GM23248 (cell line): Measurements from ENCODE around the gene PRSS2. TPM values are rescaled to one million over a fixed set of nuclear protein-coding genes. Genes with fewer than 3 reads are reported as not detected.

Experiments used
- DNase-seq: peaks from one replicate; pipeline ENCODE4 v3.0.0-alpha.2; 2015
- H2AFZ ChIP-seq: fragments of 200-600 bp; sonication (generic); 2 replicates; pipeline ENCODE4 v1.6.1; 2016; ENCODE audit warnings: antibody characterized with exemption
- H3F3A ChIP-seq: fragments of 200-600 bp; sonication (generic); 2 replicates; pipeline ENCODE4 v1.6.1; 2016; ENCODE audit warnings: mild to moderate bottlenecking, antibody characterized with exemption, mixed run types; ENCODE audit not compliant: insufficient read depth
- H3K27ac ChIP-seq: fragments of 200-600 bp; sonication (generic); 2 replicates; pipeline ENCODE4 v1.5.1; 2016; ENCODE audit warnings: mild to moderate bottlenecking
- H3K27me3 ChIP-seq: fragments of 200-600 bp; sonication (generic); replicated peaks from 2 replicates; pipeline ENCODE4 v1.6.1; 2016; ENCODE audit warnings: mild to moderate bottlenecking; ENCODE audit not compliant: insufficient read depth
- H3K36me3 ChIP-seq: fragments of 200-600 bp; sonication (generic); 2 replicates; pipeline ENCODE4 v1.6.1; 2016; ENCODE audit warnings: low read depth, mild to moderate bottlenecking
- H3K4me1 ChIP-seq: fragments of 200-600 bp; sonication (generic); 2 replicates; pipeline ENCODE4 v1.6.1; 2016; ENCODE audit warnings: mild to moderate bottlenecking; ENCODE audit not compliant: insufficient read depth
- H3K4me2 ChIP-seq: fragments of 200-600 bp; sonication (generic); one replicate; pipeline ENCODE4 v1.6.1; 2016; ENCODE audit warnings: mild to moderate bottlenecking; ENCODE audit not compliant: unreplicated experiment
- H3K4me3 ChIP-seq: fragments of 200-600 bp; sonication (generic); 2 replicates; pipeline ENCODE4 v1.5.1; 2016; ENCODE audit warnings: mild to moderate bottlenecking
- H3K79me2 ChIP-seq: fragments of 200-600 bp; sonication (generic); 2 replicates; pipeline ENCODE4 v1.6.1; 2016; ENCODE audit warnings: mild to moderate bottlenecking; ENCODE audit not compliant: insufficient read depth
- H3K9ac ChIP-seq: fragments of 200-600 bp; sonication (generic); 2 replicates; pipeline ENCODE4 v1.6.1; 2016; ENCODE audit warnings: mild to moderate bottlenecking
- H3K9me2 ChIP-seq: fragments of 200-600 bp; sonication (generic); 2 replicates; pipeline ENCODE4 v1.6.1; 2016; ENCODE audit warnings: mixed run types, mild to moderate bottlenecking, moderate library complexity; ENCODE audit not compliant: insufficient read depth
- H3K9me3 ChIP-seq: fragments of 200-600 bp; sonication (generic); one replicate; pipeline ENCODE4 v1.6.1; 2017; ENCODE audit warnings: low read depth
- H4K20me1 ChIP-seq: fragments of 200-600 bp; sonication (generic); 2 replicates; pipeline ENCODE4 v1.6.0; 2016; ENCODE audit not compliant: insufficient read depth
- EZH2 ChIP-seq: fragments of 200-600 bp; sonication (generic); IDR thresholded peaks from 2 replicates; pipeline ENCODE4 v1.6.1; 2018; ENCODE audit warnings: antibody characterized with exemption, mild to moderate bottlenecking; ENCODE audit not compliant: insufficient read depth, poor library complexity, severe bottlenecking
- EZH2phosphoT487 ChIP-seq: fragments of 200-600 bp; sonication (generic); IDR thresholded peaks from 2 replicates; pipeline ENCODE4 v1.6.1; 2018; ENCODE audit warnings: antibody characterized with exemption, moderate library complexity, mild to moderate bottlenecking, low read depth; ENCODE audit not compliant: insufficient read depth
- WGBS, 2 experiments: methylation state at CpG; one replicate each; pipeline ENCODE4 v1.1.6; 2015 to 2017; ENCODE audit warnings: low lambda C conversion rate in 2 of 2, low coverage in 1 of 2; ENCODE audit errors: missing lambda C conversion rate in 2 of 2; 5-methylcytosine and 5-hydroxymethylcytosine counted together
- in situ Hi-C: fragments of 300-500 bp; cut with MboI; formaldehyde crosslinking; loops from 2 replicates; pipeline ENCODE4 v1.15.0; 2020
- polyA plus RNA-seq: library from polyadenylated mRNA; unstranded; fragments of >200 nt; fragmentation: Nextera tagmentation; extraction: Ambion mirVana; gene quantifications from 2 replicates; pipeline ENCODE4 v1.2.1, GENCODE V29; 2016
- total RNA-seq: library from RNA; depleted of rRNA; stranded (reverse); fragments of >200 nt; shearing (Covaris generic); gene quantifications from 2 replicates; pipeline ENCODE4 v1.2.3, GENCODE V29; 2014; rRNA removed

PRSS2 gene
- total RNA-seq = not detected in 2 replicates
- not detected in 2 replicates for polyA plus RNA-seq

DNA sequence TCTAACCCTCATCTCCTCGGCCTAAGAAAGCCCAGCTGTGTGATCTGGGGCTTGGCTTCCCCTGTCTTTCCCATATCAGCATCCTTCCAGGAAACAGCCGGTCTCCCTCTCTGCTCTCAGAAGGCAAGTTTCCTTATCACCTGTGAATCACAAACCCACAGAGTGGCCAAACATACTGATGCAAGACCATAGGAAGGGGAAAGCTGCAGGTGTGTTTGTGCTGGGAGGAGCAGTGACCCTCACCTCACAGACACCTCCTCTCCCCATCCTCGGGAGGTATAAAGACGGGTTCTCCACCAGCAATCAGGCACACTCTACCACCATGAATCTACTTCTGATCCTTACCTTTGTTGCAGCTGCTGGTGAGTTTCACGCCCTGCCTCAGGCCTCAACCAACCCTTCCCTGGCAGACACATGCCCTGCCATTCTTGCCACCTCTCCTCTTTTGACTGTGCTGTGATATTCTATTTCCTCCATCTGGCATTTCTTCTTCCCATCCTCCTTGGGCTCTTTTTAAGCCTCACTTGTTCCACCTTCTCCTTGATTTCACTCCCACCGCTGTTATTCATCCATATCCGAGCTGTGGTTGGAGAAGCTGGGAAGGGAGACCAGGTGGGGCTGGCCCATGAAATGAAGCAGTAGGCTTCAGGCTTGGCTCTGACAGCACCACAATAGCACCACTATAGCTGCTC, at the start of gene PRSS2:
Gene PRSS2 (plus strand): TSS at position 310 of the 692 bp plus-strand sequence. CDS start 13 bp downstream, at position 323.
- 56 to 68% methylated on average over 7 of the region's 7 CpGs for WGBS, 2 experiments
- TF ChIP-seq EZH2phosphoT487 = no peak

DNA sequence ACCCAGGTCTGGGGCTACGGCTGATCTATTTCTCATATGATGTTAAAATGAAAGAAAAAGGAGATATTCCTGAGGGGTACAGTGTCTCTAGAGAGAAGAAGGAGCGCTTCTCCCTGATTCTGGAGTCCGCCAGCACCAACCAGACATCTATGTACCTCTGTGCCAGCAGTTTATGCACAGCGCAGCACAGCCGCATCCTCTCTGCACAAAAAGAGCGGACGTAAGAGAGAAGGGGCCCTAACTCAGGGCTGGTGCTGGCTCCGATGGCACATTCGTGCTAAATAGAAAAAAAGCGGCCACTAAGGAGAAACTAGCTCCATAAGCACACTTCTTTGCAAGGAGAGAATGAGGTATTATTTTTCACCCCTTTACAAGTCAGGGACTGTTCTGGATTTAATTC, 49.8 kb upstream of the PRSS2 start:
- TF ChIP-seq EZH2 = no peak
- no peak for TF ChIP-seq EZH2phosphoT487
- Histone ChIP-seq H3K4me1 (no peaks in the 10 kb centered on the region), H3K27me3 (peaks cover 21% of the 10 kb centered on the region), H3K4me3 (no peak overlapping the region), H3K79me2 (no peaks in the 10 kb centered on the region), H3K9me2 (no peaks in the 10 kb centered on the region), H3K4me2 (no peak overlapping the region), H3K9me3 (no peaks in the 10 kb centered on the region), H3K27ac (no peak overlapping the region), H3F3A (no peaks in the 10 kb centered on the region), H2AFZ (no peak overlapping the region), H3K9ac (no peak overlapping the region), H3K36me3 (no peaks in the 10 kb centered on the region), H4K20me1 (no peaks in the 10 kb centered on the region)
- no peak for DNase-seq
- 71 to 75% methylated on average over 10 of the region's 10 CpGs for WGBS, 2 experiments
- in situ Hi-C loops = no loop called here

More for the DNA sequence above, at the start of gene PRSS2:
- no peak within 1 kb of the TSS for H2AFZ ChIP-seq
- H3K4me1 ChIP-seq = peaks cover 8% of the 10 kb centered on the region; the same call in 1 of the 2 replicates
- no peaks in the 10 kb centered on the region for H3K79me2 ChIP-seq
- H4K20me1 ChIP-seq = no peaks in the 10 kb centered on the region
- H3K27ac ChIP-seq = no peak within 1 kb of the TSS
- no peak within 1 kb of the TSS for H3K4me2 ChIP-seq
- in situ Hi-C loops = no loop called here
- peaks cover 21% of the 10 kb centered on the region for H3K27me3 ChIP-seq
- H3F3A ChIP-seq = no peaks in the 10 kb centered on the region
- H3K4me3 ChIP-seq = no peak within 1 kb of the TSS
- H3K36me3 ChIP-seq = no peaks in the 10 kb centered on the region
- no peak for DNase-seq
- no peaks in the 10 kb centered on the region for H3K9me2 ChIP-seq
- no peak within 1 kb of the TSS for H3K9ac ChIP-seq
- H3K9me3 ChIP-seq = no peaks in the 10 kb centered on the region

DNA sequence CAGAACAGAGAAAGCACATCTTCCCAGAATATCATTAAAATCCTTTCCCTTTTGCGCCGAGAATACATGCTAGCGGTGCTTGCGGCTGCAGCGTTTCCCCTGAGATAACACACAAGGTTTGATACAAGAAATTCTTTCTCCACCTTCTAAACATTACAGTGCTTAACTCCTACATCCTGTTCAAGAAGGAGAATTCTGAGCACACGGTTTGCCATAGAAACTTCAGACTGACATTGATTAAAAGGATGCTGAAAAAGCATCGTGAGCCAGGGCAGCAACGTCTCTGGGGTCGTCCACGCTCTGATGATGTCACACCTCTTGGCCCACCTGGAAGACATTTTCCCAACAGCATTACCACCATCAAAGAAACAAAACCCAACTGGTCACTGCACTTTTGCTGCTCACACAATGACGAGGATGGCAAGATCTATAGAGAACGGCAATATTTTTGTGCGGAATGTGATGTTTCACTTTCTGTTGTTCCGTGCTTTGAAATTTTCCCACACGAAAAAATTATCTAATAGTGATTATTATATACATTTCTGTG, 48.4 kb upstream of the PRSS2 start:
- in situ Hi-C loops = no loop called here
- no peaks in the 10 kb centered on the region for H3K36me3 ChIP-seq
- H3K9me3 ChIP-seq = no peaks in the 10 kb centered on the region
- no peaks in the 10 kb centered on the region for H3K79me2 ChIP-seq
- peaks cover 21% of the 10 kb centered on the region for H3K27me3 ChIP-seq
- no peak overlapping the region for H3K4me3 ChIP-seq
- no peak overlapping the region for H3K27ac ChIP-seq
- no peak overlapping the region for H2AFZ ChIP-seq
- no peak overlapping the region for H3K4me2 ChIP-seq
- H3K9ac ChIP-seq = no peak overlapping the region
- no peaks in the 10 kb centered on the region for H3F3A ChIP-seq
- TF ChIP-seq EZH2phosphoT487 (no peak), EZH2 (no peak)
- no peaks in the 10 kb centered on the region for H4K20me1 ChIP-seq
- 48 to 50% methylated on average over 15 of the region's 15 CpGs for WGBS, 2 experiments
- no peaks in the 10 kb centered on the region for H3K4me1 ChIP-seq
- no peak for DNase-seq
- H3K9me2 ChIP-seq = no peaks in the 10 kb centered on the region

DNA sequence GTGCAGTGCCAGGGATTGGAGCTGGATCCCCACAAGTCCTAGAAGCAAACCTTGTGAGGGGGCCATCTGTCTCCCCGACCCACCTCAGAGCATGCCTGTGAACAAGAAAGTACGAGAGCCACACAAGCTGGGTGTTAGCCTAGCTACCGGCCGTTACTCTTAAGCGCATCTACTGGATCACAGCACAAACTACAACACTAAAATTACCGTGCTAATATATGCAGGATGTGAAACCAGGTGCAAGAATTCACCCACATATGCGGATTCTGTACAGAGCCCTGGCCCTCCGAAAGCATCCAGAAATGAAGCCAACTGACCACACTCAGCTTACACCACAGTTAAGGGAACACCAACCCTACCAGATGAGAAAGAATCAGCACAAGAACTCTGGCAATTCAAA, 37.5 kb upstream of the PRSS2 start:
- Histone ChIP-seq H3K27ac (no peak overlapping the region), H3K4me3 (no peak overlapping the region), H3K27me3 (peaks cover 13% of the 10 kb centered on the region; the same call in 1 of the 2 replicates), H3K4me2 (no peak overlapping the region), H3K4me1 (no peaks in the 10 kb centered on the region), H3K9ac (no peak overlapping the region), H3F3A (no peaks in the 10 kb centered on the region), H2AFZ (no peak overlapping the region), H3K9me3 (no peaks in the 10 kb centered on the region), H3K79me2 (no peaks in the 10 kb centered on the region), H3K36me3 (no peaks in the 10 kb centered on the region), H4K20me1 (no peaks in the 10 kb centered on the region), H3K9me2 (no peaks in the 10 kb centered on the region; the same call in 1 of the 2 replicates)
- in situ Hi-C loops = no loop called here
- no peak for TF ChIP-seq EZH2phosphoT487
- TF ChIP-seq EZH2 = no peak
- DNase-seq = no peak
- 58 to 65% methylated on average over 8 of the region's 8 CpGs for WGBS, 2 experiments
